GM12891 (cell line): Measurements from ENCODE around the gene ITPR1.

ENCODE experiments used
- PAX5 ChIP-seq: IDR thresholded peaks from 2 replicates; pipeline ENCODE4 v1.6.1; 2011; ENCODE audit warnings: low read length, moderate library complexity, mild to moderate bottlenecking; ENCODE audit not compliant: insufficient read depth, severe bottlenecking
- POLR2A ChIP-seq: IDR thresholded peaks from 2 replicates; pipeline ENCODE4 v1.6.1; 2011; ENCODE audit warnings: low read depth, low read length, control low read depth
- POLR2AphosphoS5 ChIP-seq: IDR thresholded peaks from 2 replicates; pipeline ENCODE4 v1.6.1; 2011; ENCODE audit warnings: low read depth, low read length, control low read depth
- POU2F2 ChIP-seq: IDR thresholded peaks from 2 replicates; pipeline ENCODE4 v1.6.1; 2011; ENCODE audit warnings: low read depth, mild to moderate bottlenecking, control low read depth, low read length, moderate library complexity
- SPI1 ChIP-seq: IDR thresholded peaks from 2 replicates; pipeline ENCODE4 v1.6.1; 2011; ENCODE audit warnings: low read depth, low read length, control low read depth
- TAF1 ChIP-seq: IDR thresholded peaks from 2 replicates; pipeline ENCODE4 v1.6.1; 2011; ENCODE audit warnings: low read depth, low read length, control low read depth

DNA sequence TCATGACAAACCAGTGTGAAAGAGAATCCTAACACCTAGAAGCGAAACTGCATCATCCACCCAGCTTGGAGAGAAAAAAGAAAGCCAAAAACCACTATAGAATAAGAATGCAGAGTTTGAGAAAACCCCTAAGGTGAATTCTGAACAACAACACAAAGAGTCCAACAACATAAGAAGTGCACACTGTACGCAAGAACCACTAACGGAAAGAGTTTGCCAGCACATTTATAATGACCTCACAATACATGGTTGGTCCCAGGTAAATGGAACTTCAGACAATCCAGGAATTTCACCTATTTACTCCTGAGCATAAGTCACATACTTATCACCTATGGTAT, 357.7 kb downstream of the ITPR1 start:
- no peak for TF ChIP-seq POLR2A
- no peak for TF ChIP-seq TAF1
- no peak for TF ChIP-seq POLR2AphosphoS5
- no peak for TF ChIP-seq SPI1
- no peak for TF ChIP-seq POU2F2
- no peak for TF ChIP-seq PAX5
